GM23338 (cell line): ENCODE results near the gene C11orf98. TPM values are rescaled to one million over a fixed set of nuclear protein-coding genes. Genes with fewer than 3 reads are reported as not detected.

Experiments
- ATAC-seq: fragments of 200-7000 bp; cut with Tn5 transposase; 3 replicates; pipeline ENCODE4 v1.9.1; 2020
- DNase-seq: peaks from one replicate; pipeline ENCODE4 v3.0.0-alpha.2; 2015; ENCODE audit warnings: low spot score
- H2AFZ ChIP-seq: fragments of 200-600 bp; sonication (generic); 2 replicates; pipeline ENCODE4 v1.8.0; 2016; ENCODE audit warnings: antibody characterized with exemption, mild to moderate bottlenecking, moderate library complexity
- H3F3A ChIP-seq: fragments of 200-600 bp; sonication (generic); replicated peaks from 2 replicates; pipeline ENCODE4 v1.8.0; 2017; ENCODE audit warnings: antibody characterized with exemption, mixed run types, low read depth
- H3K27ac ChIP-seq: fragments of 200-600 bp; sonication (generic); 2 replicates; pipeline ENCODE4 v1.6.1; 2016; ENCODE audit warnings: low read depth
- H3K27me3 ChIP-seq: fragments of 200-600 bp; sonication (generic); 2 replicates; pipeline ENCODE4 v1.8.0; 2016; ENCODE audit warnings: mild to moderate bottlenecking, mixed run types, moderate library complexity; ENCODE audit not compliant: insufficient read depth
- H3K36me3 ChIP-seq: fragments of 200-600 bp; sonication (generic); 2 replicates; pipeline ENCODE4 v1.8.0; 2016; ENCODE audit warnings: mild to moderate bottlenecking; ENCODE audit not compliant: insufficient read depth
- H3K4me1 ChIP-seq: fragments of 200-600 bp; sonication (generic); 2 replicates; pipeline ENCODE4 v1.8.0; 2016; ENCODE audit warnings: mild to moderate bottlenecking, moderate library complexity; ENCODE audit not compliant: insufficient read depth
- H3K4me2 ChIP-seq: fragments of 200-600 bp; sonication (generic); 2 replicates; pipeline ENCODE4 v1.7.1; 2017; ENCODE audit warnings: mixed run types
- H3K4me3 ChIP-seq: fragments of 200-600 bp; sonication (generic); 2 replicates; pipeline ENCODE4 v1.6.1; 2016; ENCODE audit warnings: mixed run types
- H3K79me2 ChIP-seq: fragments of 200-600 bp; sonication (generic); replicated peaks from 2 replicates; pipeline ENCODE4 v1.8.0; 2017; ENCODE audit warnings: mild to moderate bottlenecking; ENCODE audit not compliant: insufficient read depth
- H3K9me2 ChIP-seq: fragments of 200-600 bp; sonication (generic); 2 replicates; pipeline ENCODE4 v1.8.0; 2017; ENCODE audit not compliant: insufficient read depth
- H4K20me1 ChIP-seq: fragments of 200-600 bp; sonication (generic); replicated peaks from 2 replicates; pipeline ENCODE4 v1.8.0; 2017; ENCODE audit warnings: mild to moderate bottlenecking; ENCODE audit not compliant: insufficient read depth
- H3K27ac Mint-ChIP-seq: 2 replicates; pipeline ENCODE4 v1.8.0; 2020; ENCODE audit warnings: inconsistent platforms, mild to moderate bottlenecking, moderate library complexity, mixed read lengths
- H3K27me3 Mint-ChIP-seq: 3 replicates; pipeline ENCODE4 v1.8.0; 2022; ENCODE audit warnings: low read depth, mild to moderate bottlenecking, moderate library complexity, mixed read lengths, inconsistent platforms; ENCODE audit not compliant: insufficient read depth, poor library complexity
- H3K36me3 Mint-ChIP-seq: 3 replicates; pipeline ENCODE4 v1.8.0; 2021; ENCODE audit warnings: low read depth, mild to moderate bottlenecking, inconsistent platforms, moderate library complexity, mixed read lengths
- H3K4me1 Mint-ChIP-seq: 3 replicates; pipeline ENCODE4 v1.8.0; 2020; ENCODE audit warnings: mild to moderate bottlenecking, inconsistent platforms, mixed read lengths
- H3K4me3 Mint-ChIP-seq: 3 replicates; pipeline ENCODE4 v1.8.0; 2021; ENCODE audit warnings: moderate library complexity, mild to moderate bottlenecking, inconsistent platforms, mixed read lengths
- H3K9me3 Mint-ChIP-seq: 3 replicates; pipeline ENCODE4 v1.8.0; 2020; ENCODE audit warnings: moderate library complexity, mild to moderate bottlenecking, inconsistent platforms, mixed read lengths
- CREB1 ChIP-seq: fragments of 250-450 bp; sonication (Bioruptor Pico); IDR thresholded peaks from 2 replicates; pipeline ENCODE4 v1.5.0; 2020; ENCODE audit warnings: low read depth, mild to moderate bottlenecking, moderate library complexity
- CTCF ChIP-seq, 2 experiments: fragments of 200-600 bp in 1 of 2; sonication (generic) in 1 of 2; conservative IDR thresholded peaks; 2 replicates each; pipeline versions ENCODE4 v1.5.1 to v1.6.1; 2016 to 2017; ENCODE audit warnings: antibody characterized with exemption in 2 of 2, low read depth in 2 of 2, mild to moderate bottlenecking in 2 of 2, moderate library complexity in 1 of 2
- EZH2phosphoT487 ChIP-seq: fragments of 200-600 bp; sonication (generic); IDR thresholded peaks from one replicate; pipeline ENCODE4 v1.8.1; 2018; ENCODE audit warnings: antibody characterized with exemption; ENCODE audit not compliant: unreplicated experiment
- JUNB ChIP-seq: IDR thresholded peaks from one replicate; pipeline ENCODE4 v1.6.1; 2016; ENCODE audit warnings: antibody characterized with exemption; ENCODE audit not compliant: unreplicated experiment
- NANOG ChIP-seq: IDR thresholded peaks from 2 replicates; pipeline ENCODE4 v1.6.1; 2016; ENCODE audit warnings: antibody characterized with exemption, borderline replicate concordance
- POLR2AphosphoS5 ChIP-seq: IDR thresholded peaks from 2 replicates; pipeline ENCODE4 v1.6.1; 2016; ENCODE audit warnings: antibody characterized with exemption, low read depth
- REST ChIP-seq: IDR thresholded peaks from one replicate; pipeline ENCODE4 v1.6.1; 2018; ENCODE audit warnings: antibody characterized with exemption; ENCODE audit not compliant: unreplicated experiment
- STAT1 ChIP-seq: IDR thresholded peaks from one replicate; pipeline ENCODE4 v1.6.1; 2016; ENCODE audit warnings: antibody characterized with exemption; ENCODE audit not compliant: unreplicated experiment
- ZNF114 ChIP-seq: fragments of 250-450 bp; sonication (Bioruptor Pico); IDR thresholded peaks from 2 replicates; pipeline ENCODE4 v1.5.0; 2020; ENCODE audit warnings: mild to moderate bottlenecking, moderate library complexity
- ZNF331 ChIP-seq: fragments of 250-450 bp; sonication (Bioruptor Pico); IDR thresholded peaks from 2 replicates; pipeline ENCODE4 v1.5.0; 2020; ENCODE audit warnings: low read depth, mild to moderate bottlenecking, moderate library complexity
- polyA plus RNA-seq: library from polyadenylated mRNA; unstranded; fragments of >200 nt; fragmentation: Nextera tagmentation; extraction: Ambion mirVana; gene quantifications from 2 replicates; pipeline ENCODE4 v1.2.1, GENCODE V29; 2016
- total RNA-seq: library from RNA; depleted of rRNA; stranded (reverse); fragments of >200 nt; shearing (Covaris generic); gene quantifications from 2 replicates; pipeline ENCODE4 v1.2.3, GENCODE V29; 2014

The C11orf98 gene
- total and polyA plus RNA-seq, 2 experiments from 2014 or later: 132 to 479 TPM

- DNase-seq: no peak
- H3K36me3 ChIP-seq: no peaks in the 10 kb centered on the region
These were observed 12.7 kb upstream of the C11orf98 start for GRCh38 chr11:62677714-62678113.

GRCh38 chr11:62677156-62677555 is 12.1 kb upstream of the C11orf98 start:
- Mint-ChIP-seq H3K27me3 (peaks cover 10% of the 10 kb centered on the region), H3K4me1 (peaks cover 20% of the 10 kb centered on the region), H3K36me3 (peaks cover 48% of the 10 kb centered on the region), H3K9me3 (no peaks in the 10 kb centered on the region), H3K27ac (peak overlapping the region; percentile 54; the same call in 1 of the 2 replicates), H3K4me3 (peak overlapping the region; percentile 80)
- H3K79me2 ChIP-seq: peaks cover 31% of the 10 kb centered on the region
- DNase-seq: no peak
- H4K20me1 ChIP-seq: no peaks in the 10 kb centered on the region; the same call in 1 of the 2 replicates
- H3F3A ChIP-seq: peaks cover 32% of the 10 kb centered on the region
- H3K9me2 ChIP-seq: no peaks in the 10 kb centered on the region
- no peak for ATAC-seq
- H3K4me2 ChIP-seq: peak overlapping the region; percentile 98; the same call in 1 of the 2 replicates
- H2AFZ ChIP-seq: no peak overlapping the region
- no peaks in the 10 kb centered on the region for H3K36me3 ChIP-seq
- H3K27ac ChIP-seq: peak overlapping the region; percentile 69; the same call in 1 of the 2 replicates
- no peaks in the 10 kb centered on the region for H3K27me3 ChIP-seq
- peaks cover 20% of the 10 kb centered on the region for H3K4me1 ChIP-seq
- H3K4me3 ChIP-seq: peak overlapping the region; percentile 99; the same call in 1 of the 2 replicates
- TF ChIP-seq ZNF331 (no peak), ZNF114 (CRISPR knock-in tag) (no peak), STAT1 (no peak), JUNB (no peak), EZH2phosphoT487 (no peak), CTCF (conservative IDR thresholded peaks at IDR 0.05; ENCODE audit: low read depth in 2 of 2) (no peak), CREB1 (CRISPR knock-in tag) (no peak), NANOG (no peak), POLR2AphosphoS5 (no peak)

More at GRCh38 chr11:62677714-62678113, 12.7 kb upstream of the C11orf98 start:
- Mint-ChIP-seq H3K4me1 (peaks cover 20% of the 10 kb centered on the region), H3K27ac (no peak overlapping the region; the same call in 1 of the 2 replicates), H3K27me3 (peaks cover 9% of the 10 kb centered on the region), H3K9me3 (no peaks in the 10 kb centered on the region), H3K4me3 (peak overlapping the region; percentile 80), H3K36me3 (peaks cover 45% of the 10 kb centered on the region)
- no peaks in the 10 kb centered on the region; the same call in 1 of the 2 replicates for H4K20me1 ChIP-seq
- peaks cover 29% of the 10 kb centered on the region for H3F3A ChIP-seq
- no peak for TF ChIP-seq EZH2phosphoT487
- no peak for TF ChIP-seq REST
- H3K79me2 ChIP-seq: peaks cover 29% of the 10 kb centered on the region
- H3K27me3 ChIP-seq: no peaks in the 10 kb centered on the region
- H3K4me3 ChIP-seq: peak overlapping the region; percentile 99
- ATAC-seq: no peak
- H3K27ac ChIP-seq: 0 out of 2 replicates have a peak overlapping the region, but pooled peaks have one; percentile 69
- no peaks in the 10 kb centered on the region for H3K9me2 ChIP-seq
- H3K4me1 ChIP-seq: peaks cover 18% of the 10 kb centered on the region
- H3K4me2 ChIP-seq: peak overlapping the region; percentile 98
- H2AFZ ChIP-seq: no peak overlapping the region
